ENCODE data around the gene ACSF3. TPM values are rescaled to one million over a fixed set of nuclear protein-coding genes. Genes with fewer than 3 reads are reported as not detected.
"Not testable (repeated sequence)": the region's sequence is repeated elsewhere in the genome, so short reads cannot be mapped to it uniquely, and the experiment has no call there.

Gene ACSF3
- total RNA-seq, 6 donors from 2014 or later, result 30.2 to 97.4 (median 35.3) TPM

DNA sequence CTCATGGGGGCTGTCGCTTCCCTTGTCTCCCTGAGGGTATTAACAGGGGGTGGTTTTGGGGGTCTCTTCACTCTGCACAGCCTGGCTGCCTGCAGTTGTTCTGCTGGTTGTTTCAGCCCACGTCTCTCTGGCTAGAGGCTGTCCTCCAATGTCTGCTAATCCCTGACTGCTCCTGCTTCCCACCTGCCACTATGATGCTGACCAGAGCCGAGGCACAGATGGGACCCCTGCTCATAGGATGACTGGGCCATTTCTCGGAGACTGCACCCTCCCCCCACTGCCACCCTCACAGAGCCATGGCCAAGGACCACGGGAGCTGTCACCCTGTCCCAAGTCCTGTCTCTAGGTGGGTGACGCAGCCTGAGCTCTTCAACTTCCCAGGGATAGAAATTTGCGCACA lies 1.6 kb upstream of the ACSF3 start:
- TF ChIP-seq, protein P1, sequence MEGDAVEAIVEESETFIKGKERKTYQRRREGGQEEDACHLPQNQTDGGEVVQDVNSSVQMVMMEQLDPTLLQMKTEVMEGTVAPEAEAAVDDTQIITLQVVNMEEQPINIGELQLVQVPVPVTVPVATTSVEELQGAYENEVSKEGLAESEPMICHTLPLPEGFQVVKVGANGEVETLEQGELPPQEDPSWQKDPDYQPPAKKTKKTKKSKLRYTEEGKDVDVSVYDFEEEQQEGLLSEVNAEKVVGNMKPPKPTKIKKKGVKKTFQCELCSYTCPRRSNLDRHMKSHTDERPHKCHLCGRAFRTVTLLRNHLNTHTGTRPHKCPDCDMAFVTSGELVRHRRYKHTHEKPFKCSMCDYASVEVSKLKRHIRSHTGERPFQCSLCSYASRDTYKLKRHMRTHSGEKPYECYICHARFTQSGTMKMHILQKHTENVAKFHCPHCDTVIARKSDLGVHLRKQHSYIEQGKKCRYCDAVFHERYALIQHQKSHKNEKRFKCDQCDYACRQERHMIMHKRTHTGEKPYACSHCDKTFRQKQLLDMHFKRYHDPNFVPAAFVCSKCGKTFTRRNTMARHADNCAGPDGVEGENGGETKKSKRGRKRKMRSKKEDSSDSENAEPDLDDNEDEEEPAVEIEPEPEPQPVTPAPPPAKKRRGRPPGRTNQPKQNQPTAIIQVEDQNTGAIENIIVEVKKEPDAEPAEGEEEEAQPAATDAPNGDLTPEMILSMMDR (IDR thresholded peaks at IDR 0.05), result no peak
- TF ChIP-seq POLR2AphosphoS5 (IDR thresholded peaks at IDR 0.05) (no peak), EP300 (IDR thresholded peaks at IDR 0.05) (no peak), POLR2A (IDR thresholded peaks at IDR 0.05) (no peak)
- Histone ChIP-seq H3K27me3 (peaks cover 0 to 8% (median 2%) of the 10 kb centered on the region in 4 donors), H3K27ac (no peak overlapping the region), H3K9me3 (no peaks in the 10 kb centered on the region), H3K4me3 (no peak overlapping the region), H3K36me3 (no peaks in the 10 kb centered on the region), H3K4me1 (peaks cover 23 to 35% (median 25%) of the 10 kb centered on the region in 4 donors)
- DNase-seq (no peak), ATAC-seq (ENCODE audit: low FRiP score in 2 of 2) (no peak)
- WGBS, 2 donors, result 83 to 85% methylated on average over 5 to 7 of the region's 7 CpGs

DNA sequence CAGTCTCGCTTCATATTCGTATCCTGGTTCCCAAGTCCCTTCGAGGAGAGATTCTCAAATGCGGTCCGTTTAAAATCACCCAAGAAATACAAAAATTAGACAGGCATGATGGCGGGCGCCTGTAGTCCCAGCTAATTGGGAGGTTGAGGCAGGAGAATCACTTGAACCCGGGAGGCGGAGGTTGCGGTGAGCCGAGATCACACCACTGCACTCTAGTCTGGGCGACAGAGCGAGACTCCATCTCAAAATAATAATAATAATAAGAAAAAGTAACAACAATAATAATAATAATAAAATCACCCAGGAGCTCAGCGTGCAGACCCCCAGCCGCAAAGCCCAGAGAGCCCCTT lies 425 bp upstream of the ACSF3 start:
- not testable (repeated sequence) for H3K27me3 ChIP-seq; DNase-seq; H3K36me3 ChIP-seq; ATAC-seq (ENCODE audit: low FRiP score in 2 of 2); H3K9me3 ChIP-seq
- WGBS, 2 donors, result 62 to 66% methylated on average over 15 of the region's 15 CpGs
- H3K27ac ChIP-seq, result peak overlapping the region; percentile 52 to 89 (median 70)
- H3K4me3 ChIP-seq, result peak overlapping the region; percentile 56 to 98 (median 85)
- H3K4me1 ChIP-seq, result peaks cover 28 to 46% (median 36%) of the 10 kb centered on the region in 4 donors

DNA sequence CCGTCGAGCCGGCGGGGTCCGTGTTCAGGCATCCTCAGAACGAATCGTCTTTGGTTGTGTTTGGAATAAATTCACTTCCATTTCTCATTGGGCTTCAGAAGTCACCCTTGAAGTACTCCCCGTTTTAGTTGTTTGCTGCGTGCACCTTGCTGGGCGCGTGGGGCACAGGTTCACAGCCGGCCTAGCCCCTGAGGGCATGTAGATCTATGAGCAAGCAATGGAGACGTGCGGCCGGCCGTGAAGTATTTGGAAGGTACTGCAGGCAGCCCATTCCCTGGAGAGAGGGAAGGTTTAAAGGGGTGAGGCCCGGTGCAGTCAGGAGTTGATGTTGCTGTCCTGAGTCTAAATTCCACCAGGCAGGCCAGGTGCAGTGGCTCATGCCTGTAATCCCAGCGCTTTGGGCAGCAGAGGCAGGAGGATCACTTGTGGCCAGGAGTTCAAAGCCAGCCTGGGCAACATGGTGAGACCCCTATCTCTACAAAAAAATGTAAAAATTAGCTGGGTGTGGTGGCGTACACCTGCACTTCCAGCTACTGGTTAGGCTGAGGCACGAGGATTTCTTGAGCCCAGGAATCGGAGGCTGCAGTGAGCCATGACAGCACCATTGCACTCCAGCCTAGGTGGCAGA lies 714 bp downstream of the ACSF3 start:
- ATAC-seq (ENCODE audit: low FRiP score in 2 of 2) (no peak), DNase-seq (no peak)
- H3K27ac ChIP-seq, result peak overlapping the region; percentile 52 to 89 (median 70)

DNA sequence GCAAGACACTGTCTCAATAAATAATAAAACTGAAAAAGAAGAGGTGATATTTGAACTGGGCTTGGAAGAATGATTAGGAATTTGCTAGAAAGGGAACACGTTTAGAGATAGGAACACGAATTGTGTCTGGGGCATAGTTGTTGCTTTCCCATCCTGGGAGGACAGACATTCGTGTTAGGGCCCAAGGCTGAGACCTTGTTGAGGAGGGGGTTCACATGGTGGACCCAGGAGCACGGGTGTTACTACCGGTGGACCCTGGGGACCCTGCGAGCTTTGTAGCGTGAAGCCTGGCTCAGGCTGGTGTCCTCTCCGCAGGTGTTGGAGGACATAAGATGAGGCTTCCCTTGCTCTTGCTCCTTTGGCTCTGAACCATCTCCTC lies 1.2 kb downstream of the ACSF3 start:
- no peaks in the 10 kb centered on the region for H3K9me3 ChIP-seq
- no peaks in the 10 kb centered on the region for H3K27me3 ChIP-seq
- peak overlapping the region in 3 of 4 donors; percentile 76 to 98 (median 94) for H3K4me3 ChIP-seq
- peaks cover 0 to 5% (median 2%) of the 10 kb centered on the region in 4 donors for H3K36me3 ChIP-seq
- TF ChIP-seq, protein P1 (IDR thresholded peaks at IDR 0.05), result no peak
- WGBS, 2 donors, result 78 to 81% methylated on average over 6 to 8 of the region's 8 CpGs
- no peak for ATAC-seq (ENCODE audit: low FRiP score in 2 of 2)
- peaks cover 28 to 61% (median 38%) of the 10 kb centered on the region in 4 donors for H3K4me1 ChIP-seq
- H3K27ac ChIP-seq, result peak overlapping the region in 1 of 4 donors; percentile 89
- DNase-seq, result peak in 1 of 2 donors; percentile 25

More for the DNA sequence above, 714 bp downstream of the ACSF3 start:
- H3K4me1 ChIP-seq, result peaks cover 28 to 56% (median 38%) of the 10 kb centered on the region in 4 donors
- TF ChIP-seq POLR2AphosphoS5 (IDR thresholded peaks at IDR 0.05) (no peak), POLR2A (IDR thresholded peaks at IDR 0.05) (no peak), EP300 (IDR thresholded peaks at IDR 0.05) (no peak)
- TF ChIP-seq, protein P1 (IDR thresholded peaks at IDR 0.05), result no peak
- H3K9me3 ChIP-seq, result no peaks in the 10 kb centered on the region
- peaks cover 0 to 4% (median under 1%) of the 10 kb centered on the region in 4 donors for H3K27me3 ChIP-seq
- 20 to 35% methylated on average over 6 to 14 of the region's 21 CpGs for WGBS, 2 donors
- H3K36me3 ChIP-seq, result peaks cover 0 to 5% (median 1%) of the 10 kb centered on the region in 4 donors
- H3K4me3 ChIP-seq, result peak overlapping the region; percentile 54 to 98 (median 85)

DNA sequence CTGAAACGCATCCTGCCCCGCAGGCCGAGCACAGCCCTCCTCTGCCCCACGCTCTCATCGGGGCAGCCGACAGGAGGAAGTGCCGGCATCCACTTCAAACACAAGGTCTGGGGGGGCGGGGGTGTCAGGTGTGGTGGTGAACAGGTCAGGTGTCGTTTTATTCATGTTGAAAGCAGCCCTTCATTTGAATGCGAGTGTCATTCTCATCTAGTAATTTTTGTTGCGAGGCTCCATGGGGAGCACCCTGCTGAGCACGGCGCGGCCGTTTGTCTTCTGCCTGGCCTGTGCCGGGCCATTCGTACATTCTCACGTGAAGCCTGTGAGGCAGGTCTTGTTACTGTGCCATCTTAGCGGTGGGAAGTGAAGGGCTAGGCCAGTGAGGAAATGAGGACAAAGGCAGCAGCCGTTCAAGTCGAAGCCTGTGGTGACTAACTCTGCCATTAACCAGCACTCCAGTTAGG lies 1.9 kb downstream of the ACSF3 start:
- DNase-seq (peak in 1 of 2 donors; percentile 53), ATAC-seq (ENCODE audit: low FRiP score in 2 of 2) (no peak)
- 67 to 69% methylated on average over 21 of the region's 21 CpGs for WGBS, 2 donors
- Histone ChIP-seq H3K9me3 (no peaks in the 10 kb centered on the region), H3K4me1 (peaks cover 28 to 63% (median 38%) of the 10 kb centered on the region in 4 donors), H3K4me3 (no peak overlapping the region), H3K27me3 (no peaks in the 10 kb centered on the region), H3K36me3 (peaks cover 0 to 12% (median 2%) of the 10 kb centered on the region in 4 donors), H3K27ac (no peak overlapping the region)
- no peak for TF ChIP-seq EP300 (IDR thresholded peaks at IDR 0.05)

All from upper lobe of left lung (tissue), 6 donors.